Measurements from ENCODE around the gene HSD11B1L.

Gene HSD11B1L

GRCh38 chr19:5680437-5681368, at the start of gene HSD11B1L, which contains the start of gene MICOS13 (continued):
- TF ChIP-seq GFI1B (tag by site-specific recombination; IDR thresholded peaks at IDR 0.05) (no peak), ZNF37A (tag by site-specific recombination; IDR thresholded peaks at IDR 0.05) (no peak), RBAK (tag by site-specific recombination; IDR thresholded peaks at IDR 0.05) (no peak), ZNF221 (tag by site-specific recombination; IDR thresholded peaks at IDR 0.05; ENCODE audit: borderline replicate concordance) (no peak), ZNF624 (tag by site-specific recombination; IDR thresholded peaks at IDR 0.05) (no peak), ZBTB8A (tag by site-specific recombination; IDR thresholded peaks at IDR 0.05) (peak; percentile 96), ZNF311 (tag by site-specific recombination; IDR thresholded peaks at IDR 0.05; ENCODE audit: borderline replicate concordance) (no peak), PRDM6 (tag by site-specific recombination; IDR thresholded peaks at IDR 0.05) (no peak), ZNF433 (tag by site-specific recombination; IDR thresholded peaks at IDR 0.05; ENCODE audit: low read depth) (no peak), ZNF76 (tag by site-specific recombination; IDR thresholded peaks at IDR 0.05; ENCODE audit: borderline replicate concordance, low read depth) (peak; percentile 100), ZNF140 (tag by site-specific recombination; IDR thresholded peaks at IDR 0.05) (no peak), ZBTB7A (tag by site-specific recombination; IDR thresholded peaks at IDR 0.05; ENCODE audit: low read depth) (peak; percentile 12), ZNF623 (tag by site-specific recombination; IDR thresholded peaks at IDR 0.05) (no peak), PATZ1 (tag by site-specific recombination; IDR thresholded peaks at IDR 0.05) (peak; percentile 80), ZNF792 (tag by site-specific recombination; IDR thresholded peaks at IDR 0.05) (no peak), ZBTB48 (tag by site-specific recombination; IDR thresholded peaks at IDR 0.05) (peak; percentile 8; the same call in 1 of the 2 replicates), ZNF544 (tag by site-specific recombination; IDR thresholded peaks at IDR 0.05) (no peak), ZNF223 (tag by site-specific recombination; IDR thresholded peaks at IDR 0.05) (no peak), SCRT2 (tag by site-specific recombination; IDR thresholded peaks at IDR 0.05) (peak; percentile 39; the same call in 1 of the 2 replicates), ZXDB (tag by site-specific recombination; IDR thresholded peaks at IDR 0.05) (peak; percentile 86), ZNF501 (tag by site-specific recombination; IDR thresholded peaks at IDR 0.05) (0 out of 2 replicates have a peak, but pooled peaks have one; percentile 7)
- TF ChIP-seq, protein P1, sequence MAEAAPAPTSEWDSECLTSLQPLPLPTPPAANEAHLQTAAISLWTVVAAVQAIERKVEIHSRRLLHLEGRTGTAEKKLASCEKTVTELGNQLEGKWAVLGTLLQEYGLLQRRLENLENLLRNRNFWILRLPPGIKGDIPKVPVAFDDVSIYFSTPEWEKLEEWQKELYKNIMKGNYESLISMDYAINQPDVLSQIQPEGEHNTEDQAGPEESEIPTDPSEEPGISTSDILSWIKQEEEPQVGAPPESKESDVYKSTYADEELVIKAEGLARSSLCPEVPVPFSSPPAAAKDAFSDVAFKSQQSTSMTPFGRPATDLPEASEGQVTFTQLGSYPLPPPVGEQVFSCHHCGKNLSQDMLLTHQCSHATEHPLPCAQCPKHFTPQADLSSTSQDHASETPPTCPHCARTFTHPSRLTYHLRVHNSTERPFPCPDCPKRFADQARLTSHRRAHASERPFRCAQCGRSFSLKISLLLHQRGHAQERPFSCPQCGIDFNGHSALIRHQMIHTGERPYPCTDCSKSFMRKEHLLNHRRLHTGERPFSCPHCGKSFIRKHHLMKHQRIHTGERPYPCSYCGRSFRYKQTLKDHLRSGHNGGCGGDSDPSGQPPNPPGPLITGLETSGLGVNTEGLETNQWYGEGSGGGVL (tag by site-specific recombination; IDR thresholded peaks at IDR 0.05): no peak; the same call in 1 of the 2 replicates
- TF ChIP-seq, protein P2, sequence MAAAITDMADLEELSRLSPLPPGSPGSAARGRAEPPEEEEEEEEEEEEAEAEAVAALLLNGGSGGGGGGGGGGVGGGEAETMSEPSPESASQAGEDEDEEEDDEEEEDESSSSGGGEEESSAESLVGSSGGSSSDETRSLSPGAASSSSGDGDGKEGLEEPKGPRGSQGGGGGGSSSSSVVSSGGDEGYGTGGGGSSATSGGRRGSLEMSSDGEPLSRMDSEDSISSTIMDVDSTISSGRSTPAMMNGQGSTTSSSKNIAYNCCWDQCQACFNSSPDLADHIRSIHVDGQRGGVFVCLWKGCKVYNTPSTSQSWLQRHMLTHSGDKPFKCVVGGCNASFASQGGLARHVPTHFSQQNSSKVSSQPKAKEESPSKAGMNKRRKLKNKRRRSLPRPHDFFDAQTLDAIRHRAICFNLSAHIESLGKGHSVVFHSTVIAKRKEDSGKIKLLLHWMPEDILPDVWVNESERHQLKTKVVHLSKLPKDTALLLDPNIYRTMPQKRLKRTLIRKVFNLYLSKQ (tag by site-specific recombination; IDR thresholded peaks at IDR 0.05; ENCODE audit: borderline replicate concordance): no peak
- TF ChIP-seq, protein P3, sequence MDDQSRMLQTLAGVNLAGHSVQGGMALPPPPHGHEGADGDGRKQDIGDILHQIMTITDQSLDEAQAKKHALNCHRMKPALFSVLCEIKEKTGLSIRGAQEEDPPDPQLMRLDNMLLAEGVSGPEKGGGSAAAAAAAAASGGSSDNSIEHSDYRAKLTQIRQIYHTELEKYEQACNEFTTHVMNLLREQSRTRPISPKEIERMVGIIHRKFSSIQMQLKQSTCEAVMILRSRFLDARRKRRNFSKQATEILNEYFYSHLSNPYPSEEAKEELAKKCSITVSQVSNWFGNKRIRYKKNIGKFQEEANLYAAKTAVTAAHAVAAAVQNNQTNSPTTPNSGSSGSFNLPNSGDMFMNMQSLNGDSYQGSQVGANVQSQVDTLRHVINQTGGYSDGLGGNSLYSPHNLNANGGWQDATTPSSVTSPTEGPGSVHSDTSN (CRISPR knock-in tag; IDR thresholded peaks at IDR 0.05): no peak
- TF ChIP-seq, protein P4, sequence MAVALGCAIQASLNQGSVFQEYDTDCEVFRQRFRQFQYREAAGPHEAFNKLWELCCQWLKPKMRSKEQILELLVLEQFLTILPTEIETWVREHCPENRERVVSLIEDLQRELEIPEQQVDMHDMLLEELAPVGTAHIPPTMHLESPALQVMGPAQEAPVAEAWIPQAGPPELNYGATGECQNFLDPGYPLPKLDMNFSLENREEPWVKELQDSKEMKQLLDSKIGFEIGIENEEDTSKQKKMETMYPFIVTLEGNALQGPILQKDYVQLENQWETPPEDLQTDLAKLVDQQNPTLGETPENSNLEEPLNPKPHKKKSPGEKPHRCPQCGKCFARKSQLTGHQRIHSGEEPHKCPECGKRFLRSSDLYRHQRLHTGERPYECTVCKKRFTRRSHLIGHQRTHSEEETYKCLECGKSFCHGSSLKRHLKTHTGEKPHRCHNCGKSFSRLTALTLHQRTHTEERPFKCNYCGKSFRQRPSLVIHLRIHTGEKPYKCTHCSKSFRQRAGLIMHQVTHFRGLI (tag by site-specific recombination; IDR thresholded peaks at IDR 0.05): no peak
